Stimulated activated memory B cell treated with anti-CD40 and anti-IgM and Interleukin-4, amounts not matched to agents 10 μg/mL and 1 μg/mL and 100 μg/mL, for 72 hours (primary cell): ENCODE results near the gene SAMSN1.

Experiments
- ATAC-seq: fragments of 150-1000 bp; cut with Tn5 transposase; 2 replicates; pipeline ENCODE4 v1.10.0; 2021
- H3K27ac Mint-ChIP-seq: one replicate; pipeline ENCODE4 v1.8.0; 2022; ENCODE audit warnings: mild to moderate bottlenecking, mixed read lengths
- H3K27me3 Mint-ChIP-seq: one replicate; pipeline ENCODE4 v1.8.0; 2022; ENCODE audit warnings: mixed read lengths
- H3K36me3 Mint-ChIP-seq: one replicate; pipeline ENCODE4 v1.8.0; 2022; ENCODE audit warnings: mixed read lengths
- H3K4me1 Mint-ChIP-seq: one replicate; pipeline ENCODE4 v1.8.0; 2022; ENCODE audit warnings: mixed read lengths
- H3K4me3 Mint-ChIP-seq: one replicate; pipeline ENCODE4 v1.8.0; 2022; ENCODE audit warnings: mild to moderate bottlenecking, moderate library complexity, mixed read lengths
- H3K9me3 Mint-ChIP-seq: one replicate; pipeline ENCODE4 v1.8.0; 2022; ENCODE audit warnings: mixed read lengths

SAMSN1 gene

DNA sequence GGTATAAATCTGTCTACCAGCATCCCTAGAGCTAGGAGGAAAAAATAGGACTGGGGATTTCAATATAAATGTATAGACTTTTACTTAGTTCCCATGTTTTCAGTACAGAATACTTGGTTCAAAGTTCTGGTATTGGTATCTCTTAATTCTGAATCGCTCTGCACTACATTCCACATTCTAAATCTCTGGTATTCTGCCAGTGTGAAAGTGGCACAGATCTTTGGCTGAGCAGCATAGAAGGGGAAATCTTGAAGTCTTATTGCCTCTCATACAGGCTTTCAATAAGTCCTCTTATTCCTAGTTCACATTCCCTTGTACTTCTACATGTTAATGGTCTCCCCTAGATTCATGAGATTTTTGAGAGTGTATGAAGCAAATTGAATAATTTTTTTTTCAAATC lies 89.2 kb downstream of the SAMSN1 start:
- no peak overlapping the region for H3K27ac Mint-ChIP-seq
- H3K4me3 Mint-ChIP-seq = no peak overlapping the region
- no peak for ATAC-seq
- peaks cover 30% of the 10 kb centered on the region for H3K4me1 Mint-ChIP-seq
- no peaks in the 10 kb centered on the region for H3K9me3 Mint-ChIP-seq
- H3K27me3 Mint-ChIP-seq = no peaks in the 10 kb centered on the region
- H3K36me3 Mint-ChIP-seq = no peaks in the 10 kb centered on the region

DNA sequence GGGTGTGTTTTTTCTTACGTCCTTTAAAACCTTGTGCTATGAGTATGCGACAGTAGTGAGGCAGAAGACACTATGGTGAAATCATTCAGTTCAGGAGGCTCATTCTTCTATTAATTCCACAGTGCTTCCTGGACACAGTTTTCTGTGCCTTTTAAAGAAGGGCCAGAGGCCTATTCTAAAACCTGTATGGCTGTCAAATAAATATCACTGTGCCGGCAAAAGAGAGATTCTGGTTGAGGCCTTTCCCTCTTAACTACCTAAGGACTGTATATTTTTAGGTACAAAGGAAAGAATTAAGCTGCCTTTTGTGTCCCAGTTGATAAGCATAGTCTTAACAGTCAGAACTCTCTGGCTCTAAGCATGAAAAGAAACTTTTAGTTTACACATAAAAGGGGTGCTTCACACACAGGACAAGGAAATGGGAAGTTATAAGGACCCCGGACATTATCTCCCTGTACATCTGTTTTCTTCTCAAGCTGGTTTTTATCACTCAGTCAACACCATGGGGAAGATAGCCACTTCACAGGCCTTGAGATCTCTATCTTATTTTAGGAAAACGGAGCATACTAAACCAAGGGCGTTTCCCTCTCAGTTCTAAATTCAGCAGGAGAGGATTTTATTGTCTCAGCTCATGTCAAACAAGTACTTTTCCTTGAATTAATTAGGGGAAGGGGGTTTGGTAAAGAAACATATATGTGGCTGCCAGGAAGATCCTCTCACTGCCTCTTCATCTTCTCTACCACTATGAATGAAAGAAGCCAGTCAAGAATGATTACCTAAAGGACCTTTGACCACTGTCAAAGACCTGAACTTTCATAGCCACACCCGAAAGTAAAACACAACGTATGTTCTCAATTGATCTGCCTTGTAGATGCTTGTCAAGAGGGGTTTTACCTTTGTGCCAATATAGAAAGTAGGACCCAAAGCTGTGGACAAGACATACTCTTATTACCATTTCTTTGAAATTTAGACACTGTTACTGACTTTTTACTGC lies 91.8 kb downstream of the SAMSN1 start:
- H3K4me3 Mint-ChIP-seq = no peak overlapping the region
- H3K27me3 Mint-ChIP-seq = no peaks in the 10 kb centered on the region
- ATAC-seq = peak; percentile 9
- H3K36me3 Mint-ChIP-seq = no peaks in the 10 kb centered on the region
- peak overlapping the region; percentile 88 for H3K27ac Mint-ChIP-seq
- H3K9me3 Mint-ChIP-seq = no peaks in the 10 kb centered on the region
- H3K4me1 Mint-ChIP-seq = peaks cover 48% of the 10 kb centered on the region

DNA sequence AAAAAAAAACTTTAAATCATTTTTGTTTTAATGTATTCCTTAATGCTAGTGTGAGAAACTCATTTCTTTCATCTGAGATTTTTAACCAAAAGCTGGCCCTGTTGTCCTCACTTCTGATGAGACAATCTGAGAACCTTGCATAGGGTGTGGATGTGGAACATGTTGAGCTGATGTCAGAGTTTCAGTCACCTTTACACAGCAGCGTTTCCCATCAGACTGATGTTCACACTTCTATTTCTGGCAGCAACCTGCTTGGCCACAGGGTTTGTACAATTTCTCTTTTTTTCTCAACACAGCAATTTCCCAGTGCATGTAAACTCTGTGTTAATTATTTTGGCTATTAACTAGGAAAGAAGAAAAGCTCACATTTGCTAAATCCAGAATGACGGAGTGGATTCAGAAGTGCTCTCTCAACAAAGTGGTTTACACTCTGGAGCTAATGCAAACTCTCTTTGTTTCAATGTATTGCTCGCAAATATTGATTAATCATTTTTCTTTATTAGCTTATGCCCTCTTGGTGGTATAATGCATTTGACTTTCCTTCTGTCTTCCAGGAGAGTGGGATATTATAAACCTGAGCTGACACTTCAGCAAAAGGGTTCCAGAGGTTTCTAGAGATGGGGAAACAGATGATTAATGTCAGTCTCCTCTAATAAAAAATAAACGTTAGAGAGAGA lies 92.6 kb downstream of the SAMSN1 start:
- no peaks in the 10 kb centered on the region for H3K27me3 Mint-ChIP-seq
- ATAC-seq = peak; percentile 90
- H3K9me3 Mint-ChIP-seq = no peaks in the 10 kb centered on the region
- peaks cover 48% of the 10 kb centered on the region for H3K4me1 Mint-ChIP-seq
- peak overlapping the region; percentile 88 for H3K27ac Mint-ChIP-seq
- no peak overlapping the region for H3K4me3 Mint-ChIP-seq
- no peaks in the 10 kb centered on the region for H3K36me3 Mint-ChIP-seq

DNA sequence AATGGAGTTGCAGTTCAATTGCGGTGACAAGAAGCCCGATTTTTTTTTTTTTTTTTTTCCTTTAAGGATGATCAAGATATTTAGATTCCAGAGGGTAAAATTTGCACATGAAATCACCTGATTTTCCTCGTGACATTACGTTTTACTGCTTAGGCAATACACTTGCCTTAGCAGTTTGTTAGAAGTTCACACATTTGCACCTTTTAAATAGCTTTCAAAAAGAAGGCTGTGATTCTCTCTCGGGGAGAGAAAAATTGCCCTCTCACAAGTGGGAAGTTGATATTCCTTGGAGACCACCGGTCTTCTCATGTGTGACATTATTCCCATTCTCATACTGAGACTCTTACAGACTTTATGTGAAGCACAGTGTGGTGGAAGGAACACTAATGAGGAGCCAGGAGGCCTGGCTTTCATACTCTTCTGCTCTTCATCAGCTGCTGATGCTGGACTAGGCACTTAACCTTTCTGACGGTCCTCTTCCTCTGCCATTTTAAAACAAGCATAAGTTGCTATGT lies 93.3 kb downstream of the SAMSN1 start:
- Mint-ChIP-seq H3K4me3 (no peak overlapping the region), H3K36me3 (no peaks in the 10 kb centered on the region), H3K27ac (peak overlapping the region; percentile 88), H3K4me1 (peaks cover 48% of the 10 kb centered on the region), H3K27me3 (no peaks in the 10 kb centered on the region), H3K9me3 (no peaks in the 10 kb centered on the region)
- no peak for ATAC-seq

DNA sequence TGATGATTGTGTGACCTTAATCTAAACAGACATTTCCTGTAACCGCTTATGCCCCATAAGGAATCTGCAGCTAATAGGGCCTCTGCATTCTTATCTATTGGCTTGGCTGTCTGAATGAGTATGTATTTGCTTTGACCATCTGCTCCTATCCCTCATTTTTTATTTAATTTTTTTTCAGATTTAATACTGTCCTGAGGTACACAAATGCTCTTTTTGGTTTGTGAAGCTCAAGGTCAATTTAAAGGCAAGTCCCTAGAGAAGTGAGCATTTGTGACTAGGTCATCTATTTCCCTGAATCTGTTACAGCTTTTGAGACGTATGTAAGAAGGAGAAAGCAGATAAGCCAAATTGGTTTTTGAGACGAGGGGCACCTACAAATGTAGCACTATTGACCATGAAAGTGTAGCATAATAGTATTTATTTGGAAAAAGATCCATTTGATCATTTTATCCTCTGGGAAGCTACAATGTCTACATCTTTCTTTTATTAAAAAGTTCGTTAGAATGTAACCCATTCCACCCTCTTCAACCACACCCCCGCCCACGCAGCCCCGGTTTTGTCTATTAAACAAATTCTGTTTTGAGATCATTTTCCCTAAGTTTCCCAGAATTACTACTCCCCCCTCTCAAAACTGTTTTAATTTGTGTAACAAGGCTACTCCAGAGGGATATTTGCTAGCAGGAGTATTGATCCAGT lies 93.9 kb downstream of the SAMSN1 start:
- H3K27ac Mint-ChIP-seq = peak overlapping the region; percentile 28
- H3K9me3 Mint-ChIP-seq = no peaks in the 10 kb centered on the region
- no peaks in the 10 kb centered on the region for H3K27me3 Mint-ChIP-seq
- H3K4me3 Mint-ChIP-seq = no peak overlapping the region
- no peaks in the 10 kb centered on the region for H3K36me3 Mint-ChIP-seq
- H3K4me1 Mint-ChIP-seq = peaks cover 48% of the 10 kb centered on the region
- no peak for ATAC-seq

DNA sequence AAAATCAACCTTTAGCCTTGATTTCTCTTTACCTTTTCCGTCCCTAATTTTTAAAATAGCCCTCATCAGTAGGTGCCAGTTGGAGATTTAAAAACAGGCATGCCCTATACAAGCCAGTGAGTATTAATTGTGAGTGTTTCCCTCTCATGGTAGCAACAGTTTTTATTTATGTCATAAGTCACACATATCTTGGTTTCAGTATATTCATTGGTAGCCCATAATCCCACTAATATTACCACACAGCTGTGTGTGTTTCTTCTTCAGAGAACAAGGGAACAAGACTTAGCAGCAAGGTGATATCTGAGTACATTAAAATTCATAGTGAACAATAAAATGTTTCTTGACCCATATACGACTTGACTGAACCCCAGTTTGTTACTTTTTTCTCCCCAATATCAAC lies 94.6 kb downstream of the SAMSN1 start:
- Mint-ChIP-seq H3K36me3 (no peaks in the 10 kb centered on the region), H3K27ac (peak overlapping the region; percentile 28), H3K27me3 (no peaks in the 10 kb centered on the region), H3K4me1 (peaks cover 48% of the 10 kb centered on the region), H3K9me3 (no peaks in the 10 kb centered on the region), H3K4me3 (no peak overlapping the region)
- ATAC-seq = no peak

DNA sequence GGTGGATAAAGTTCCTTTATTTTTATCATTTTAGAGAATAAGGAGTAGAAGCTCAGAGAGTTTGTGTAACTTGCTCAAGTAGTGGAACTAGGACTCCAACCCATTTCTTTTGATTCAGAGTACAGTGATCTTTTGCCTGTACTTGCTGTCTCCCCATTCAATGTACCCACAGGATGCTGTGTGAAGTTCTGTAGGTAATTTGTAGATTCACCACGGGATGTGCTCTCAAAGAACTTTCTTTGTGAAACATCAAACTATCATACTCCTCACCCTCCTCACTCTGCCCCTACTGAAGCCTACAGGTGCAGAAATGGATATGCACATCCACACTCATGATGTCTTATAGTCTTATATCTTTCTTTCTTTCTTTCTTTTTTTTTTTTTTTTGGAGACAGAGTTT lies 97.3 kb downstream of the SAMSN1 start:
- Mint-ChIP-seq H3K4me3 (no peak overlapping the region), H3K9me3 (no peaks in the 10 kb centered on the region), H3K36me3 (no peaks in the 10 kb centered on the region), H3K4me1 (peaks cover 31% of the 10 kb centered on the region), H3K27ac (no peak overlapping the region), H3K27me3 (no peaks in the 10 kb centered on the region)
- ATAC-seq = no peak

DNA sequence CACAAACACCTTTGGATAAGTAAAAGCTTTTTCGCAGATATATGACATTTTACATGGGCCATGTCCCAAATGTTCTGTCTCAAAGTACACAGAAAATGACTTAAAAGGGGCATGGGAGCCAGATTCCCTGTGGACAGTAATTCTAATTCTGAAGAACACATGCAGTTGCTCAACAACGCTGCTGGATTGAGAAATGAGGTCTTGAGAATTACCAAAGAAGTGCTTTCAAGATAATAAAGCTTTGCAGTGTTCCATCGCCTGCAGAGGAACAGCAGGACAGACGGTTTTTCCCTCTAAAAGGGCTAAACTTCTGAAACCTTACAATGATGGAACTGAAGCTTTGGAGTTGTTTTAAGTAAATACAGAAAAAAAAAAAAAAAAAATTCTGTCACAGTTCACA lies 107.9 kb downstream of the SAMSN1 start:
- Mint-ChIP-seq H3K27me3 (no peaks in the 10 kb centered on the region), H3K4me1 (no peaks in the 10 kb centered on the region), H3K27ac (no peak overlapping the region), H3K36me3 (no peaks in the 10 kb centered on the region), H3K9me3 (peaks cover 3% of the 10 kb centered on the region), H3K4me3 (no peak overlapping the region)
- no peak for ATAC-seq

DNA sequence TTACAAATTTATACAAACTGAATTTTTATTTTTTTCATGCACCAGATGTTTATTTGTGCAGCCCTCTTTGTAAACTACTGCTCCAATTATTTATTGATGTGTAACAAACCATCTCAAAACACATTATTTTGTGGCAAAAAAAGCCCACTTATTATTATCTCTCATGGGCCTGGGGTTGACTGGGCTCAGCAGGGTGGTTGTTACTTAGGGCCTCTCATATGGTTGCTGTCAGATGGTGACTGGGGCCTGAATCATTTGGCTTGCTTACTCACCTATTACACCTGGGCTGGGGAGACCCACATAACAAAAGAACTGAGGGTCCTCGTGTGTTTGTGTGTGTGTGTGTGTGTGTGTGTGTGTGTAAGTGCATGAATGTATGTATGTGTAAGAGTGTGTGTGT lies 110.7 kb downstream of the SAMSN1 start:
- H3K36me3 Mint-ChIP-seq = no peaks in the 10 kb centered on the region
- H3K4me1 Mint-ChIP-seq = no peaks in the 10 kb centered on the region
- H3K4me3 Mint-ChIP-seq = no peak overlapping the region
- no peak overlapping the region for H3K27ac Mint-ChIP-seq
- ATAC-seq = no peak
- no peaks in the 10 kb centered on the region for H3K27me3 Mint-ChIP-seq
- H3K9me3 Mint-ChIP-seq = peaks cover 3% of the 10 kb centered on the region
